ENCODE results near the gene C12orf57. TPM values are rescaled to one million over a fixed set of nuclear protein-coding genes. Genes with fewer than 3 reads are reported as not detected.

Gene C12orf57, protein sequence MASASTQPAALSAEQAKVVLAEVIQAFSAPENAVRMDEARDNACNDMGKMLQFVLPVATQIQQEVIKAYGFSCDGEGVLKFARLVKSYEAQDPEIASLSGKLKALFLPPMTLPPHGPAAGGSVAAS
- 100 to 1,000 TPM; 125 to 157 (median 126) TPM for total RNA-seq
- total RNA-seq (2013) = 163 TPM

DNA sequence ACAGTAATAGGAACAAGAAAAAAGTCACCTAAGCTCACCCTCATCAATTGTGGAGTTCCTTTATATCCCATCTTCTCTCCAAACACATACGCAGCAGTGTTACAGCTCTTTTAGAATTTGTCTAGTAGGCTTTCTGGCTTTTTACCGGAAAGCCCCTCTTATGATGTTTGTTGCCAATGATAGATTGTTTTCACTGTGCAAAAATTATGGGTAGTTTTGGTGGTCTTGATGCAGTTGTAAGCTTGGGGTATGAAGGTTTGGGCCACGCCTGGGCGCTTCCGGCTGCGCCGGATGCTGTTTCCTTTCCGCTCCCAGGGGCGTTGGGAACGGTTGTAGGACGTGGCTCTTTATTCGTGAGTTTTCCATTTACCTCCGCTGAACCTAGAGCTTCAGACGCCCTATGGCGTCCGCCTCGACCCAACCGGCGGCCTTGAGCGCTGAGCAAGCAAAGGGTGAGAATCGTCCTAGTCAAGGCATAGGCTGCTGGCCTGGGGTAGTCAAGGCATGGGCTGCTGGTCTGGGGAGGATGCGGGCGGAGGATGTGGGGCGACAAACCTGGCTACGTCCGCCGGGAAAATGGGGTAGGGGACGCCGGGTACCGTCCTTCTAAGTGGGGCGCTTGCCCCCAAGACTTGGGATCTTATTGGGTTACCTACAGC, at the start of gene C12orf57, which contains the start of gene RNU7-1:
Gene C12orf57, plus strand, starts transcription at position 301 of the 659 bp plus-strand sequence. Its CDS starts 100 bp downstream, at position 401.
Gene RNU7-1, plus strand, starts transcription at position 95 of the 659 bp plus-strand sequence.
- peak; percentile 63 to 82 (median 70) for ATAC-seq

DNA sequence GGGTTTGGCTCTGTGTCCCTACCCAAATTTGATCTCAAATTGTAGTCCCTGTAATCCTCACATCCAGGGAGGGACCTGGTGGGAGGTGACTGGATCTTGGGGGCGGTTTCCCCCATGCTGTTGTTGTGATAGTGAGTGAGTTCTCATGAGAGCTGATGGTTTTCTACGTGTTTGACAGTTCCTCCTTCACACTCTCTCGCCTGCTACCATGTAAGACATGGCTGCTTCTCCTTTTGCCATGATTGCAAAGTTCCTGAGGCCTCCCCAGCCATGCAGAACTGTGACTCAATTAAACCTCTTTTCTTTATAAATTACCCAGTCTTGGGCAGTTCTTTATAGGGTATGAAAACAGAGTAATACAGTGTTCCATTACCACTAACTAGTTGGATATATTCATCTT, 49.5 kb upstream of the C12orf57 start:
- TF ChIP-seq, protein P1, sequence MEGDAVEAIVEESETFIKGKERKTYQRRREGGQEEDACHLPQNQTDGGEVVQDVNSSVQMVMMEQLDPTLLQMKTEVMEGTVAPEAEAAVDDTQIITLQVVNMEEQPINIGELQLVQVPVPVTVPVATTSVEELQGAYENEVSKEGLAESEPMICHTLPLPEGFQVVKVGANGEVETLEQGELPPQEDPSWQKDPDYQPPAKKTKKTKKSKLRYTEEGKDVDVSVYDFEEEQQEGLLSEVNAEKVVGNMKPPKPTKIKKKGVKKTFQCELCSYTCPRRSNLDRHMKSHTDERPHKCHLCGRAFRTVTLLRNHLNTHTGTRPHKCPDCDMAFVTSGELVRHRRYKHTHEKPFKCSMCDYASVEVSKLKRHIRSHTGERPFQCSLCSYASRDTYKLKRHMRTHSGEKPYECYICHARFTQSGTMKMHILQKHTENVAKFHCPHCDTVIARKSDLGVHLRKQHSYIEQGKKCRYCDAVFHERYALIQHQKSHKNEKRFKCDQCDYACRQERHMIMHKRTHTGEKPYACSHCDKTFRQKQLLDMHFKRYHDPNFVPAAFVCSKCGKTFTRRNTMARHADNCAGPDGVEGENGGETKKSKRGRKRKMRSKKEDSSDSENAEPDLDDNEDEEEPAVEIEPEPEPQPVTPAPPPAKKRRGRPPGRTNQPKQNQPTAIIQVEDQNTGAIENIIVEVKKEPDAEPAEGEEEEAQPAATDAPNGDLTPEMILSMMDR (IDR thresholded peaks at IDR 0.05) = no peak
- Mint-ChIP-seq H3K9me3 (no peaks in the 10 kb centered on the region), H3K36me3 (no peaks in the 10 kb centered on the region), H3K4me3 (no peak overlapping the region), H3K27ac (no peak overlapping the region), H3K27me3 (ENCODE audit: low read depth in 2 of 2) (no peaks in the 10 kb centered on the region), H3K4me1 (peaks cover 11 to 15% of the 10 kb centered on the region in 2 donors)
- ATAC-seq (no peak), DNase-seq (no peak)
- no peaks in the 10 kb centered on the region for H3K27me3 ChIP-seq (ENCODE audit: control insufficient read depth, insufficient read depth, low read length)
- H3K4me1 ChIP-seq (ENCODE audit: control insufficient read depth, insufficient read depth, low read length) = peaks cover 14% of the 10 kb centered on the region
- 85% methylated on average over 3 of the region's 3 CpGs for WGBS (ENCODE audit: insufficient coverage)
- H3K36me3 ChIP-seq (ENCODE audit: control insufficient read depth, insufficient read depth, low read length) = no peaks in the 10 kb centered on the region
- H3K4me3 ChIP-seq (ENCODE audit: low read length) = no peak overlapping the region
- no peaks in the 10 kb centered on the region for H3K9me3 ChIP-seq (ENCODE audit: control insufficient read depth, insufficient read depth, low read length)
- intact Hi-C loops (cut with micrococcal nuclease) = no loop called here
- H3K27ac ChIP-seq (ENCODE audit: low read length) = no peak overlapping the region

More for the DNA sequence above, at the start of gene C12orf57, which contains the start of gene RNU7-1:
- Mint-ChIP-seq H3K9me3 (no peaks in the 10 kb centered on the region), H3K27ac (peak within 1 kb of the TSS; percentile 98 to 99), H3K4me1 (peaks cover 53 to 68% of the 10 kb centered on the region in 2 donors), H3K36me3 (no peaks in the 10 kb centered on the region), H3K4me3 (peak within 1 kb of the TSS; percentile 82), H3K27me3 (ENCODE audit: low read depth in 2 of 2) (no peaks in the 10 kb centered on the region)
- intact Hi-C loops (cut with micrococcal nuclease) = loop anchor here (1.0 to 2.0 kb wide), 5 partner anchors 15 to 72 kb away; partner anchors contain the start of genes EMG1 and PHB2
- H3K4me1 ChIP-seq (ENCODE audit: control insufficient read depth, insufficient read depth, low read length) = peaks cover 59% of the 10 kb centered on the region
- under 1% methylated on average over 31 of the region's 31 CpGs for WGBS (ENCODE audit: insufficient coverage)
- peak within 1 kb of the TSS; percentile 91 for H3K4me3 ChIP-seq (ENCODE audit: low read length)
- peak within 1 kb of the TSS; percentile 99 for H3K27ac ChIP-seq (ENCODE audit: low read length)
- no peaks in the 10 kb centered on the region for H3K36me3 ChIP-seq (ENCODE audit: control insufficient read depth, insufficient read depth, low read length)
- TF ChIP-seq, protein P1 (IDR thresholded peaks at IDR 0.05) = no peak
- H3K27me3 ChIP-seq (ENCODE audit: control insufficient read depth, insufficient read depth, low read length) = no peaks in the 10 kb centered on the region
- no peaks in the 10 kb centered on the region for H3K9me3 ChIP-seq (ENCODE audit: control insufficient read depth, insufficient read depth, low read length)
- DNase-seq = peak; percentile 68 to 91

DNA sequence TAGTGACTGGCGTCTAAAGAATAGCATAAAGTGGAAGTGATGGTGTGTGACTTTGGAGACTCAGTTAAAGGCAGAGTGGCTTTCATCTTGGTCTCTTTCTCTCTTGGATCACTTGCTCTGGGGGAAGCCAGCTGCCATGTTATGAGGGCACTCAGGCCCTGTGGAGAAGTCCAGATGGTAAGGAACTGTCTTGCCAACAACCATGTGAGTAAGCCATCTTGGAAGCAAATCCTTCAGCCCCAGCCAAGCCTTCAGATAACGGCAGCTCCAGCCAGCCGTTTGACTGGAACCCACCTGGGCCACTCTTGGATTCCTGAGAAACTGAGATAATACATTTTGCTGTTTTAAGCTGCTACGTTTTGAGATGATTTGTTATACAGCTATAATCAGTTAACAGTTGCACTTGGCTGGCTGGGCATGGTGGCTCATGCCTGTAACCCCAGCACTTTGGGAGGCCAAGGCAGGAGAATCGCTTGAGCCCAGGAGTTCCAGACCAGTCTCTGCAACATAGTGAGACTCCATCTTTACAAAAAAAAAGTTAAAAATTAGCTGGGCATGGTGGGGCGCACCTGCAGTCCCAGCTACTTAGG, 46.9 kb upstream of the C12orf57 start:
- H3K36me3 ChIP-seq (ENCODE audit: control insufficient read depth, insufficient read depth, low read length) = no peaks in the 10 kb centered on the region
- no peak overlapping the region for H3K27ac Mint-ChIP-seq
- H3K27me3 ChIP-seq (ENCODE audit: control insufficient read depth, insufficient read depth, low read length) = no peaks in the 10 kb centered on the region
- no peaks in the 10 kb centered on the region for H3K9me3 ChIP-seq (ENCODE audit: control insufficient read depth, insufficient read depth, low read length)
- H3K36me3 Mint-ChIP-seq = no peaks in the 10 kb centered on the region
- TF ChIP-seq, protein P1 (IDR thresholded peaks at IDR 0.05) = no peak
- H3K27ac ChIP-seq (ENCODE audit: low read length) = no peak overlapping the region
- peaks cover 2% of the 10 kb centered on the region for H3K4me1 ChIP-seq (ENCODE audit: control insufficient read depth, insufficient read depth, low read length)
- no peaks in the 10 kb centered on the region for H3K4me1 Mint-ChIP-seq
- intact Hi-C loops (cut with micrococcal nuclease) = no loop called here
- ATAC-seq (no peak), DNase-seq (no peak)
- H3K4me3 Mint-ChIP-seq = no peak overlapping the region
- no peaks in the 10 kb centered on the region for H3K27me3 Mint-ChIP-seq (ENCODE audit: low read depth in 2 of 2)
- H3K9me3 Mint-ChIP-seq = no peaks in the 10 kb centered on the region
- H3K4me3 ChIP-seq (ENCODE audit: low read length) = no peak overlapping the region
- 90% methylated on average over 6 of the region's 6 CpGs for whole genome bisulfite sequencing (ENCODE audit: insufficient coverage)
